B cell (primary cell): ENCODE measurements around the gene PPBP. TPM values are rescaled to one million over a fixed set of nuclear protein-coding genes. Genes with fewer than 3 reads are reported as not detected.

Source experiments
- ATAC-seq: fragments of 200-7000 bp; cut with Tn5 transposase; one replicate; pipeline ENCODE4 v1.10.0; 2021; ENCODE audit warnings: low read depth, mild to moderate bottlenecking, moderate number of reproducible peaks, moderate library complexity
- CTCF ChIA-PET: fragments of 350-600 bp; sonication (Branson Sonifier 250); formaldehyde crosslinking; loops from one replicate; lab custom pipeline; 2021; ENCODE audit warnings: antibody characterized with exemption, inconsistent platforms; lab: Charles Lee
- POLR2A ChIA-PET: fragments of 350-600 bp; sonication (Branson Sonifier 250); formaldehyde crosslinking; loops from one replicate; lab custom pipeline; 2021; ENCODE audit warnings: antibody characterized with exemption; lab: Charles Lee
- DNase-seq: peaks from one replicate; pipeline ENCODE4 v3.0.0; 2013
- H2AFZ ChIP-seq: 2 replicates; pipeline ENCODE4 v1.6.1; 2012; ENCODE audit warnings: mild to moderate bottlenecking, low read depth, low read length; ENCODE audit not compliant: insufficient read depth, poor library complexity, severe bottlenecking
- H3K27ac ChIP-seq, 2 donors: 1 replicate in 1 of 2; 2 replicates in 1 of 2; pipeline ENCODE4 v1.5.1; 2012 to 2013; ENCODE audit warnings: low read length in 2 of 2, mild to moderate bottlenecking in 2 of 2, moderate library complexity in 1 of 2
- H3K27me3 ChIP-seq, 4 experiments: fragments of 200-600 bp in 1 of 4; sonication (generic) in 1 of 4; replicated peaks in 1 of 4; 1 replicate in 2 of 4; 2 replicates in 2 of 4; pipeline versions ENCODE4 v1.6.1 to v1.7.0; 2013 to 2016; ENCODE audit warnings: low read length in 3 of 4, mild to moderate bottlenecking in 2 of 4, mixed read lengths in 1 of 4, moderate library complexity in 1 of 4; ENCODE audit not compliant: insufficient read depth in 4 of 4, control insufficient read depth in 3 of 4; ENCODE audit errors: control extremely low read depth in 1 of 4
- H3K36me3 ChIP-seq, 2 experiments: replicated peaks in 1 of 2; 1 replicate in 1 of 2; 2 replicates in 1 of 2; pipeline versions ENCODE4 v1.6.1 to v1.7.1; 2013; ENCODE audit warnings: low read length in 1 of 2; ENCODE audit not compliant: insufficient read depth in 2 of 2, control insufficient read depth in 1 of 2; ENCODE audit errors: control extremely low read depth in 1 of 2, extremely low read depth in 1 of 2
- H3K4me1 ChIP-seq, 2 donors: fragments of 200-600 bp in 1 of 2; sonication (generic) in 1 of 2; 1 replicate in 1 of 2; 2 replicates in 1 of 2; pipeline versions ENCODE4 v1.5.1 to v1.6.1; 2013 to 2017; ENCODE audit warnings: low read length in 2 of 2; ENCODE audit not compliant: control insufficient read depth in 2 of 2, insufficient read depth in 2 of 2
- H3K4me2 ChIP-seq: replicated peaks from 2 replicates; pipeline ENCODE3; 2012; ENCODE audit warnings: mild to moderate bottlenecking, low read depth, low read length; ENCODE audit not compliant: poor library complexity, severe bottlenecking
- H3K4me3 ChIP-seq, 5 experiments: fragments of 200-600 bp in 1 of 5; sonication (generic) in 1 of 5; 1 replicate in 3 of 5; 2 replicates in 2 of 5; pipeline versions ENCODE4 v1.5.1 to v1.7.0; 2011 to 2016; ENCODE audit warnings: low read length in 4 of 5, mild to moderate bottlenecking in 4 of 5, low read depth in 2 of 5, control low read depth in 1 of 5, moderate library complexity in 1 of 5; ENCODE audit not compliant: insufficient read depth in 1 of 5; ENCODE audit errors: control extremely low read depth in 1 of 5, extremely low read depth in 1 of 5
- H3K79me2 ChIP-seq: fragments of 200-600 bp; sonication (generic); one replicate; pipeline ENCODE4 v1.6.0; 2016; ENCODE audit warnings: low read length; ENCODE audit not compliant: control insufficient read depth, insufficient read depth
- H3K9ac ChIP-seq: fragments of 200-600 bp; sonication (generic); 2 replicates; pipeline ENCODE4 v1.6.1; 2017; ENCODE audit warnings: mild to moderate bottlenecking, low read length, moderate library complexity
- H3K9me3 ChIP-seq, 3 donors: one replicate each; pipeline versions ENCODE4 v1.6.1 to v1.7.1; 2013; ENCODE audit warnings: low read length in 2 of 3; ENCODE audit not compliant: control insufficient read depth in 2 of 3, insufficient read depth in 1 of 3; ENCODE audit errors: control extremely low read depth in 1 of 3
- H4K20me1 ChIP-seq: 2 replicates; pipeline ENCODE4 v1.6.0; 2012; ENCODE audit warnings: mild to moderate bottlenecking, low read length; ENCODE audit not compliant: insufficient read depth, control insufficient read depth, poor library complexity, severe bottlenecking
- H3K27ac Mint-ChIP-seq: one replicate; pipeline ENCODE4 v1.8.0; 2021; ENCODE audit warnings: mixed read lengths
- H3K27me3 Mint-ChIP-seq: one replicate; pipeline ENCODE4 v1.8.0; 2021; ENCODE audit warnings: mixed read lengths
- H3K4me1 Mint-ChIP-seq: one replicate; pipeline ENCODE4 v1.8.0; 2021; ENCODE audit warnings: mixed read lengths
- H3K4me3 Mint-ChIP-seq: one replicate; pipeline ENCODE4 v1.8.0; 2021; ENCODE audit warnings: mixed read lengths
- H3K9me3 Mint-ChIP-seq: one replicate; pipeline ENCODE4 v1.8.0; 2022; ENCODE audit warnings: mixed read lengths; ENCODE audit not compliant: insufficient read depth
- EZH2 ChIP-seq: IDR thresholded peaks from 2 replicates; pipeline ENCODE4 v1.6.1; 2012; ENCODE audit warnings: borderline replicate concordance, low read depth, mild to moderate bottlenecking, moderate library complexity, low read length; ENCODE audit not compliant: insufficient read depth, poor library complexity, severe bottlenecking
- WGBS: methylation state at CpG from one replicate; pipeline ENCODE4 v1.1.5; 2013; ENCODE audit warnings: missing lambda C conversion rate; ENCODE audit not compliant: insufficient coverage; 5-methylcytosine and 5-hydroxymethylcytosine counted together
- intact Hi-C: fragments of 100-400 bp; cut with micrococcal nuclease; formaldehyde crosslinking; loops from one replicate; pipeline ENCODE4 v1.10.0; 2022
- polyA plus RNA-seq: library from polyadenylated mRNA; depleted of rRNA; stranded (reverse); fragments of >200 nt; gene quantifications from 2 replicates; pipeline ENCODE4 v1.2.3, GENCODE V29; 2012
- total RNA-seq, 2 donors: library from RNA; stranded (reverse); fragments of 120-200 nt in 1 of 2; gene quantifications; 1 replicate in 1 of 2; 2 replicates in 1 of 2; pipeline versions ENCODE4 v1.2.3 to v1.2.4, GENCODE V29; 2013 to 2022
- TF ChIP-seq, protein P1 (sequence below): fragments of 200-600 bp; IDR thresholded peaks from one replicate; pipeline ENCODE4 v1.8.0; 2022; ENCODE audit warnings: antibody characterized with exemption, mild to moderate bottlenecking

The PPBP gene
- total and polyA plus RNA-seq, 2 donors (not counting 1 experiment from before 2014, with no cell fraction given) = 0.42 to 0.43 TPM

- H3K27me3 Mint-ChIP-seq = peaks cover 29% of the 10 kb centered on the region
- intact Hi-C loops = no loop called here
- no peaks in the 10 kb centered on the region for H3K4me1 Mint-ChIP-seq
- CTCF ChIA-PET = no interaction called here
- ATAC-seq (no peak), DNase-seq (no peak)
- Histone ChIP-seq H4K20me1 (no peaks in the 10 kb centered on the region), H3K4me2 (no peak overlapping the region), H3K4me3 (no peak overlapping the region), H3K9ac (no peak overlapping the region), H3K4me1 (no peaks in the 10 kb centered on the region), H3K9me3 (peaks cover 0 to 3% (median 0%) of the 10 kb centered on the region in 3 donors), H3K27ac (no peak overlapping the region), H3K27me3 (peaks cover 0 to 14% (median 5%) of the 10 kb centered on the region in 4 experiments), H3K36me3 (no peaks in the 10 kb centered on the region), H3K79me2 (no peaks in the 10 kb centered on the region), H2AFZ (no peak overlapping the region)
- H3K27ac Mint-ChIP-seq = no peak overlapping the region
- no peak overlapping the region for H3K4me3 Mint-ChIP-seq
- TF ChIP-seq EZH2 = no peak
- TF ChIP-seq, protein P1, sequence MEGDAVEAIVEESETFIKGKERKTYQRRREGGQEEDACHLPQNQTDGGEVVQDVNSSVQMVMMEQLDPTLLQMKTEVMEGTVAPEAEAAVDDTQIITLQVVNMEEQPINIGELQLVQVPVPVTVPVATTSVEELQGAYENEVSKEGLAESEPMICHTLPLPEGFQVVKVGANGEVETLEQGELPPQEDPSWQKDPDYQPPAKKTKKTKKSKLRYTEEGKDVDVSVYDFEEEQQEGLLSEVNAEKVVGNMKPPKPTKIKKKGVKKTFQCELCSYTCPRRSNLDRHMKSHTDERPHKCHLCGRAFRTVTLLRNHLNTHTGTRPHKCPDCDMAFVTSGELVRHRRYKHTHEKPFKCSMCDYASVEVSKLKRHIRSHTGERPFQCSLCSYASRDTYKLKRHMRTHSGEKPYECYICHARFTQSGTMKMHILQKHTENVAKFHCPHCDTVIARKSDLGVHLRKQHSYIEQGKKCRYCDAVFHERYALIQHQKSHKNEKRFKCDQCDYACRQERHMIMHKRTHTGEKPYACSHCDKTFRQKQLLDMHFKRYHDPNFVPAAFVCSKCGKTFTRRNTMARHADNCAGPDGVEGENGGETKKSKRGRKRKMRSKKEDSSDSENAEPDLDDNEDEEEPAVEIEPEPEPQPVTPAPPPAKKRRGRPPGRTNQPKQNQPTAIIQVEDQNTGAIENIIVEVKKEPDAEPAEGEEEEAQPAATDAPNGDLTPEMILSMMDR = no peak
- WGBS = 10% methylated on average over 39 of the region's 49 CpGs
- H3K9me3 Mint-ChIP-seq = no peaks in the 10 kb centered on the region
- POLR2A ChIA-PET = no interaction called here
Observed at GRCh38 chr4:73944061-73944875, 43.7 kb downstream of the PPBP start.

DNA sequence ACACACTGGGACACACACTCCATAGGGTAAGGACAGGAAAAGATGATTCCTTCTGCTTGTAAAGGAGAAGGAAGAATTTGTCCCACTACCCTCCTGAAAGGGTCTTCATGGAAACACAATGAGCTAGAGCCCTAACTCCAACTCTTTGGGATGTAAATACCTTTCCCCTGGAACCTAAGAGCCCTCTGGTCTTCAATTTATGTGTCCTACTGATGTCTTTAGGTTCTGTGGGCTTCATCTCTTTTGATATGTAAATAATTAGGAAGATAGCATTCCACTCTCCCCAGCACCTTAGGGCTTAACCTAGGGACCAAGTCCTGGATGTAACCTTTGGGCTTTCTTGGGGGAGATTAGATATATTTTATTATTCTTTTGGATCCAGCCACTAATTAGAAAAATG is 44.4 kb downstream of the PPBP start:
- DNase-seq = no peak
- Histone ChIP-seq H3K36me3 (no peaks in the 10 kb centered on the region), H3K27ac (no peak overlapping the region), H3K4me3 (no peak overlapping the region), H4K20me1 (no peaks in the 10 kb centered on the region), H3K9ac (no peak overlapping the region), H3K4me1 (no peaks in the 10 kb centered on the region), H3K4me2 (no peak overlapping the region), H2AFZ (no peak overlapping the region), H3K79me2 (no peaks in the 10 kb centered on the region), H3K27me3 (peaks cover 0 to 14% (median 5%) of the 10 kb centered on the region in 4 experiments), H3K9me3 (peaks cover 0 to 3% (median 0%) of the 10 kb centered on the region in 3 donors)
- H3K27ac Mint-ChIP-seq = no peak overlapping the region
- no peaks in the 10 kb centered on the region for H3K9me3 Mint-ChIP-seq
- POLR2A ChIA-PET = no interaction called here
- TF ChIP-seq, protein P1 = no peak
- no peak for TF ChIP-seq EZH2
- no peak overlapping the region for H3K4me3 Mint-ChIP-seq
- peaks cover 31% of the 10 kb centered on the region for H3K27me3 Mint-ChIP-seq
- intact Hi-C loops = no loop called here
- no peaks in the 10 kb centered on the region for H3K4me1 Mint-ChIP-seq
- CTCF ChIA-PET = no interaction called here
- no peak for ATAC-seq
